Adipocyte (in vitro differentiated cells): ENCODE results near the gene FAM217B.
A peak's percentile ranks its signal among the peaks of the same experiment; 100 is the strongest.
"Not testable (repeated sequence)": the region's sequence is repeated elsewhere in the genome, so short reads cannot be mapped to it uniquely, and the experiment has no call there.

Experiments
- DNase-seq: peaks from one replicate; pipeline ENCODE4 v3.0.0-alpha.2; 2015; ENCODE audit warnings: low read depth
- H3K27me3 ChIP-seq: replicated peaks from 2 replicates; pipeline ENCODE4 v1.7.0; 2013; ENCODE audit warnings: mild to moderate bottlenecking, low read length, moderate library complexity; ENCODE audit not compliant: control insufficient read depth, insufficient read depth
- H3K36me3 ChIP-seq: 2 replicates; pipeline ENCODE4 v1.7.0; 2013; ENCODE audit warnings: low read length, mild to moderate bottlenecking, moderate library complexity; ENCODE audit not compliant: control insufficient read depth, insufficient read depth, severe bottlenecking
- H3K4me1 ChIP-seq: 2 replicates; pipeline ENCODE4 v1.7.0; 2013; ENCODE audit warnings: mild to moderate bottlenecking, low read length, moderate library complexity; ENCODE audit not compliant: control insufficient read depth, insufficient read depth
- H3K4me3 ChIP-seq: 2 replicates; pipeline ENCODE4 v1.7.0; 2013; ENCODE audit warnings: mild to moderate bottlenecking, low read length, moderate library complexity
- H3K9ac ChIP-seq: 2 replicates; pipeline ENCODE4 v1.7.0; 2013; ENCODE audit warnings: mild to moderate bottlenecking, low read length, moderate library complexity
- H3K9me3 ChIP-seq: 2 replicates; pipeline ENCODE4 v1.7.0; 2013; ENCODE audit warnings: mild to moderate bottlenecking, low read length, moderate library complexity; ENCODE audit not compliant: control insufficient read depth

Gene FAM217B

DNA sequence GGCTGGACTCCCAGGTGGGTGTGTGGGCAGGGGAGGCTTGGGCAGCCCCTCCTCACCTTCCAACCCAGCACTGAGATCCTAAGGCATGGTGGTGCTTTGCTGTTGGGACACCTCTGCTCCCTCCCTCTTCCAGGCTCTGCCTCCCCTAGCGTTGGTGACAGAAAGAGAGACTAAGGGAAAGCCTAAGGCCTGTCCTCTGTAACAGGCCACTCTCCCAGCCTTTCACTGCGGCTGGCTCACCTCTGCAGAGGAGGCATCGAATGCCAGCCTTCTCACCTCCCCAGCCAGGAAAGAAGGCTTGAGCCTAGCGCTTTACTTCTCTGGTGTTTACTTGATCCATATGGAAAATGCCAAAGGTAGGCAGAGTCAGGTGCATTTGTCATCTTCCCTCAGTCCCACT is 14.5 kb downstream of the FAM217B start:
- no peaks in the 10 kb centered on the region for H3K9me3 ChIP-seq
- no peaks in the 10 kb centered on the region for H3K4me1 ChIP-seq
- H3K36me3 ChIP-seq = no peaks in the 10 kb centered on the region
- no peak overlapping the region for H3K9ac ChIP-seq
- no peak overlapping the region for H3K4me3 ChIP-seq
- no peak for DNase-seq
- H3K27me3 ChIP-seq = no peaks in the 10 kb centered on the region

DNA sequence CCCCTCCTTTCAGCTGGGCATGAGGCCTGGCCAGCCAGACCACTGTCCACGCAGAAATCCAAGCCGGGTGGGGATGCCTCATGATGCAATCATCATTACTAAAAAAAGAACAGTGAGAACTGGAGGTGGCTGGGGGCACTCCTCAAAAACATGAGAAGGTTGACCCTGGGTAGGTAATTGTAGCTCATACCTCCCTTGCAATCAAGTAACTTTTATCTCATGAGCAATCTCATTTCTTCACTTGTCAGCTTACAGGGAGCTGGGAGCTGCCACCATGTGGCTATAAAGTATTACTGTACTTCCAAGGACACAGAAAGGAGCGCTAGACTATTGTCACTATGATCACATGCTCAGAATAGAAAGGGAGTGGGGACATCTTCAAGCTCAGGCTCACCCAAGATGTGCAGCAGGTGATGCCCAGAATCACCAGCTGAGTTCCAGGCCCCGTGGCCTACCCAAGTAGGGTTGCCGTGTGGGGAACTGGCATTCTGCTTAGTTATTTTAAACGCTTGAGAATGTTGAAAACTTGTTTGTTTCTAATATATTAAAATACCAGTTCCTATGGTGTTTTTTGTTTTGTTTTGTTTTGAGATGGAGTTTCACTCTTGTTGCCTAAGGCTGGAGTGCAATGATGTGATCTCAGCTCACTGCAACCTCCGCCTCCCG is 15.1 kb downstream of the FAM217B start:
- H3K4me1 ChIP-seq = no peaks in the 10 kb centered on the region
- H3K9ac ChIP-seq = no peak overlapping the region
- no peaks in the 10 kb centered on the region for H3K27me3 ChIP-seq
- H3K36me3 ChIP-seq = no peaks in the 10 kb centered on the region
- H3K9me3 ChIP-seq = no peaks in the 10 kb centered on the region
- peak; percentile 21 for DNase-seq
- H3K4me3 ChIP-seq = no peak overlapping the region

DNA sequence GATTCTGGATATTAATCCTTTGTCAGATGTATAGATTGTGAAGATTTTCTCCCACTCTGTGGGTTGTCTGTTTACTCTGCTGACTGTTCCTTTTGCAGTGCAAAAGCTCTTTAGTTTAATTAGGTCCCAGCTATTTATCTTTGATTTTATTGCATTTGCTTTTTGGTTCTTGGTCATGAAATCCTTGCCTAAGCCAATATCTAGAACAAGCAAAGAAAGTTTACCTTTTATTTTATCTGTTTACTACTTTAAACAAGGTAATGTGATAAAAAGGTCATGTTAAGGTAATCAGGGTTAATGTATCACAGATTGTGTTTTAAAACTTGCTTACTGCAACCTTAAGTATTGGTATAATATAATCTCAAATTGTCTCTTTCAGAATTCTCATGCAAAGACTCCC is 17.4 kb downstream of the FAM217B start:
- H3K4me3 ChIP-seq, H3K4me1 ChIP-seq, H3K36me3 ChIP-seq, H3K27me3 ChIP-seq, H3K9me3 ChIP-seq, DNase-seq, H3K9ac ChIP-seq: not testable (repeated sequence)

DNA sequence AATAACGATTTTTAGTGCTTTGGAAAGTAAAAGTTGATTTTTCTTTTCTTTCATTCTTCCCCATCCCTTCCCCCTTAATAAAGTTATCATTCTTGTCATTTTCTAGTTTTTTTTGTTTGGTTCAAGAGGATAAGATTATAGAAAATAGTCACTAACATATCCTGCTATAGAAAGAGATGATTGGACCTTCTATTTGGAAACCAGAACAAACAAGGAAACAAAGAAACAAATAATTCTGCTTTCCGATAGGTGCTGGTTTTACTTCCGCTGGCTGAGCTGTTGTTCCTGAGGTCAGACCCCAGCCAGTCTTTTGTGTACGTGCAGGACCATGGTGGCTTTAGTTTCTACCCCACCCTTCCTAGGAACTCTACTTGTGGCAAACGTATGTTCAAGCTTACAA is 17.9 kb downstream of the FAM217B start, which contains the start of gene CDH26:
Gene CDH26, plus strand, starts transcription at position 301 of the 400 bp plus-strand sequence. CDS start 304 bp downstream, outside the sequence.
- H3K9ac ChIP-seq = no peak within 1 kb of the TSS
- H3K36me3 ChIP-seq = no peaks in the 10 kb centered on the region
- no peak for DNase-seq
- no peaks in the 10 kb centered on the region for H3K9me3 ChIP-seq
- H3K27me3 ChIP-seq = no peaks in the 10 kb centered on the region
- no peaks in the 10 kb centered on the region for H3K4me1 ChIP-seq
- no peak within 1 kb of the TSS for H3K4me3 ChIP-seq

DNA sequence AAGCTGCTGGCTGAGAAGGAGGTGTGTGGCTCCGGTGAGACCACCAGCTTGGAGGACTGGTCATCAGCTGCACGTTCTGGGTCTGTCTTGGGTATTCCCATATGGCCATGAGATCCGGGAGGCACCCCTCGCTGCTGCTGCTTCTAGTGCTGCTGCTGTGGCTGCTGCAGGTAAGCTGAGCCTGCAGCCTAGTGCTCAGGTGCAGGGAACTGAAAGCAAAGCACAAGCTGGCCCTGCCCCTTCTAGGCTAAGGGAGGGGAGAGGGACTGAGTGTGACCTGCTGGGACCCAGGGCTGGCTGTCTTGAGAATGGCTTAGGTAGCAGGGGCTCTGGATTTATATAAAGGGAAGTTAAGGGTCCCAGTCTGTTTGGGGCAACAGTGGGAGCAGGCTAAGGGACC is 18.4 kb downstream of the FAM217B start:
- Histone ChIP-seq H3K4me3 (no peak overlapping the region), H3K9me3 (no peaks in the 10 kb centered on the region), H3K36me3 (no peaks in the 10 kb centered on the region), H3K9ac (no peak overlapping the region), H3K4me1 (no peaks in the 10 kb centered on the region), H3K27me3 (no peaks in the 10 kb centered on the region)
- no peak for DNase-seq

DNA sequence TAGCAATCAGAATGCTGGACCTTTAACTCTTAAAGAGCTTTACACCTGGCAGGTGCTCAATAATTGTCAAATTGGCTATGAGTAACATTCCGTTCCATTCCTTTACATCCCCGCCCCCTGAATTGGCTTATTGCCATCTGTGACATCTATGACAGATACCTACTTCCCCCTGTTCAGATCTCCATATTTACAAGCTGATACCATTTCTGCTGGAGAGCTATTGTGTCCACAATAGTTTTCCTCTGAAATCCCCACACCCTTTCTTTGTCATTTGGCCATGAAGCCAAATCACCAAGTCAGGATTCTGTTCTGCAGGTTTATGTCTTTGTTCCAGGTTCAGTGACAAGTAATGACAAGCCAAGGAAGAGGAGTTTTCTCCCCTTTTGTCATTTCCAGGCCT is 21.2 kb downstream of the FAM217B start:
- Histone ChIP-seq H3K36me3 (no peaks in the 10 kb centered on the region), H3K9ac (no peak overlapping the region), H3K27me3 (no peaks in the 10 kb centered on the region), H3K4me1 (no peaks in the 10 kb centered on the region), H3K9me3 (no peaks in the 10 kb centered on the region), H3K4me3 (no peak overlapping the region)
- DNase-seq = no peak

DNA sequence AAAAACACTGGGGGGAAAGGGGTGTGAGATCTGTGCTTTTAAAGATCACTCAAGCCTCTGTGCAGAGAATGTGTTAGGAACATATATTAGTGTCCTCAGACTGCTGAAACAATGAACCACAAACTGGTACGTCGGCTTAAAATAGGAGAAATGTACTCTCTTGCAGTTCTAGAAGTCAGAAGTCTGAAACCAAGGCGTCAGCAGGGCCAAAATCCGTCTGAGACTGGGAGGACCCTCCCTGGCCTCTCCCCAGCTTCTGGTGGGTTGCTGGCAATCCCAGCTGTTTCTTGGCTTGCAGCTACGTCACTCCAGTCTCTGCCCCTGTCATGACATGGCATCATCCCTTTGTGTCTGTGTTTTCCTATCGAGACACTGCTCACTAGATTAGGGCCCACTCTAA is 22.0 kb downstream of the FAM217B start:
- no peak overlapping the region for H3K4me3 ChIP-seq
- H3K27me3 ChIP-seq = no peaks in the 10 kb centered on the region

DNA sequence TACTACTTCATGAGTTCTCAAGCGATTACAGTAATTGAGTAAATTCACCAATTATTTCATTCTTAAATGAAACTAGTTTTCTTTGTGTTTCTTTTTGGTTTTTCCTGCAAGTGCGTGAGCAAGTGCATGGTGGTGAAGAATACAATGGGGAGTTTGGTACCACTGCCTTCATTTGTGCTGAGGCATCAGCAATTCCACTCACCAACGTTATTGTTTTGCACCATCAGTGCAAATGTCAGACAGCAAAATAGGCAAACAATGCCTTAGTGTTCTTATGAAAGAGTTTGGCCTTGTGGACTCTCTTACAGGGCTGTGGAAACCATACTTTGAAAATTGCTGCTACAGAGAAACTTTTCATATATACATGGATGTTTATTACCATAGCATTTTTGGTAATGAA is 26.2 kb downstream of the FAM217B start:
- Histone ChIP-seq H3K4me1 (no peaks in the 10 kb centered on the region), H3K9me3 (no peaks in the 10 kb centered on the region), H3K9ac (no peak overlapping the region), H3K4me3 (no peak overlapping the region), H3K36me3 (no peaks in the 10 kb centered on the region), H3K27me3 (no peaks in the 10 kb centered on the region)
- DNase-seq = no peak

More for the DNA sequence above, 22.0 kb downstream of the FAM217B start:
- H3K9me3 ChIP-seq = no peaks in the 10 kb centered on the region
- H3K4me1 ChIP-seq = no peaks in the 10 kb centered on the region
- no peak for DNase-seq
- no peak overlapping the region for H3K9ac ChIP-seq
- no peaks in the 10 kb centered on the region for H3K36me3 ChIP-seq

DNA sequence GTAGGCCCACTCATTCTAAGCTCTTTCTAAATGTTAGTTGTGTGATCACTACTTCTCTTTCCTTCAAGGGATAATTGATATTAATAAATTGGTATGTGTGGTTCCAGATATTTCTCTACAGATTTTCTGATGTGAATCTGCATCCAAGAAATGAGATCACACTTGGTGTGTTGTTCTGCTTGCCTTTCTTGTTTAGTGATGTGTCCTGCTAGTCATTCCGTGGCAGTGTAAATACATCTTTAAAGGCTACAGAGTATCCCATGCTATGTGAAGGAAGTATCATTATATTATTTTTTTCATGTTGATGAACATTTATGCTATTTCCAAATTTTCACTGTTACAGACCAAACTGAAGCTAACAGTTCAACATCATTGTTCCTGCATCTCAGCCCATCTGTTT is 31.2 kb downstream of the FAM217B start:
- Histone ChIP-seq H3K9ac (no peak overlapping the region), H3K9me3 (no peaks in the 10 kb centered on the region), H3K4me1 (peaks cover 10% of the 10 kb centered on the region), H3K27me3 (no peaks in the 10 kb centered on the region), H3K4me3 (no peak overlapping the region), H3K36me3 (no peaks in the 10 kb centered on the region)
- DNase-seq = no peak

DNA sequence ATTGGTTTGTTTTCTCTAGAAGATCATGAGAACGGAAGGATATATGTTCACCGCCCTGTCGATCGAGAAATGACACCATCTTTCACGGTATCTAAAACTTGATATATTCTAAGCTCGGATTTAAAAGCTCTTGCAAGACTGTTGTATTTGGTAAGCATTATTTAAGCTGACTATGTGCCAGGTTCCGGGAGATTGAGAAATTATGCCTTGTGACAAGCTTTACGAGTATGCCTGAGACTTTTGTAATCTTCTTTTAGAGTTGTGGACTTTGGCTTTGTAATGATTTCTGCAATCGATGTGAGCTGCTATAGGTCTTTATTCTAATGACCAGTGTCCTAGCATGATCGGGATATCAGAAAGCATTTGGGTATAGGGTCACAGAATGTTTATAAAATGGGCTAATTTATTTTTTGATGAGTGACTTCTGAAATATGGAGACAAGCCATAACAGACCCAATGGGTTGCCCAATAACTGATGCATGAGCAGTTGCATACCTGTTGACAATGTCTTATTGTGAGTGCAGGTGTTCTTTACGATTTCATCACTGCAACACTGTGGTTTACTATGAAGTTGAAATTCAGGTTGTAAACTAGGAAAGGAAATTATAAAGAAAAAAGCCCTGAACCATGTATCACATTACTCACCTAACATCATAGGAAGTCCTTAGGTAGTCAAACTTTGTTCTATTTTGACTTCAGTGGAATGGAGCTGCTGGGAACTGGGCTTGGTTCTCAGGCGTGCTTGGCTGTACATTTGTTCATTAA is 32.0 kb downstream of the FAM217B start:
- Histone ChIP-seq H3K4me3 (no peak overlapping the region), H3K27me3 (no peaks in the 10 kb centered on the region), H3K36me3 (no peaks in the 10 kb centered on the region), H3K9ac (no peak overlapping the region), H3K4me1 (peaks cover 10% of the 10 kb centered on the region), H3K9me3 (no peaks in the 10 kb centered on the region)
- no peak for DNase-seq

DNA sequence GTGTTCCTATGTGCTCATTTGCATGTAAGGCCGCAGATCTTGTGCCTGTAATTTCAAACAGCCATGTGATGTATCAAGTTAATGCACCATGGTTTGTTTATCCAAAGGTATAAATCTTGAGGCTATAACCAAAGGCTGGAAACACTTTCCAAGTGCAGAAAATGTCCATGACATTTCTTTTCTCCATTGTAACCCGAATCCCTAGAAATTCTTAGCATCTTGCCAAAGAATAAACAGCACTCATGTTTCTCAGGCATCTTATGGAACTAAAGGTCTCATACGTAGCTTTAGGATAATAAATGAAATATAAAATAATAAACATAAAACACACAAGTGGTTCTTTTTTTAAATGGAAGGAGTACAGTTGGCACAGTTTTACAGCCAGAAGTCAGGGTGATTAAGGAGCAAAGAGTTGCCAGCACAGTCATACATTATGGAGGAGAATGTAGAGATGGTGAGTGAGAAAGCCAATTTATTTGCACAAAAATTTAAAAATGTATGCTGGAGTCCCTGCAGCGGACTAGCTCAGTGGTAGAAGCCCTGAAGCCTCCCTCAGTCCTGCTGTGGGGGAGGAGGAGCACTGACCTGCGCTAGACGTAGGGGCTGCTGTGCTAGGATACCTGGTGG is 36.1 kb downstream of the FAM217B start:
- Histone ChIP-seq H3K9ac (no peak overlapping the region), H3K9me3 (no peaks in the 10 kb centered on the region)
- peak; percentile 51 for DNase-seq

More for the DNA sequence above, 36.1 kb downstream of the FAM217B start:
- Histone ChIP-seq H3K36me3 (no peaks in the 10 kb centered on the region), H3K4me1 (peaks cover 10% of the 10 kb centered on the region), H3K27me3 (no peaks in the 10 kb centered on the region), H3K4me3 (no peak overlapping the region)
